IMR-90 (cell line): Measurements from ENCODE around the gene SSBP2.

Experiments
- BHLHE40 ChIP-seq: fragments of 150-350 bp; IDR thresholded peaks from 2 replicates; pipeline ENCODE4 v1.6.1; 2016; ENCODE audit warnings: mild to moderate bottlenecking, low read depth, low read length
- CEBPB ChIP-seq: IDR thresholded peaks from 2 replicates; pipeline ENCODE4 v1.6.1; 2012; ENCODE audit warnings: low read depth, low read length, improper control_type of control experiment
- CTCF ChIP-seq: conservative IDR thresholded peaks from 2 replicates; pipeline ENCODE4 v1.5.1; 2012; ENCODE audit warnings: mild to moderate bottlenecking, low read depth, low read length, improper control_type of control experiment
- FOS ChIP-seq: fragments of 150-350 bp; IDR thresholded peaks from 2 replicates; pipeline ENCODE4 v1.6.1; 2016; ENCODE audit warnings: low read depth, low read length
- MAFK ChIP-seq: IDR thresholded peaks from 2 replicates; pipeline ENCODE4 v1.6.1; 2012; ENCODE audit warnings: low read depth, low read length, improper control_type of control experiment
- MAZ ChIP-seq: IDR thresholded peaks from 2 replicates; pipeline ENCODE4 v1.6.1; 2012; ENCODE audit warnings: low read depth, mild to moderate bottlenecking, low read length, improper control_type of control experiment, moderate library complexity, borderline replicate concordance
- MXI1 ChIP-seq: IDR thresholded peaks from 2 replicates; pipeline ENCODE4 v1.6.1; 2012; ENCODE audit warnings: low read depth, mild to moderate bottlenecking, low read length, moderate library complexity, borderline replicate concordance
- POLR2A ChIP-seq: IDR thresholded peaks from 2 replicates; pipeline ENCODE4 v1.6.1; 2012; ENCODE audit warnings: mild to moderate bottlenecking, low read depth, low read length
- RFX5 ChIP-seq: IDR thresholded peaks from 2 replicates; pipeline ENCODE4 v1.8.0; 2012; ENCODE audit warnings: low read depth, mild to moderate bottlenecking, low read length, moderate library complexity
- SMC3 ChIP-seq: fragments of 150-350 bp; IDR thresholded peaks from 2 replicates; pipeline ENCODE4 v1.6.1; 2016; ENCODE audit warnings: low read depth, mild to moderate bottlenecking, antibody characterized with exemption, low read length, moderate library complexity

GRCh38 chr5:81675420-81675819 is 75.5 kb downstream of the SSBP2 start:
- TF ChIP-seq CTCF (no peak), MAZ (no peak), MAFK (no peak), BHLHE40 (no peak), FOS (no peak), RFX5 (no peak), MXI1 (no peak), CEBPB (no peak), SMC3 (no peak), POLR2A (no peak)
